Fibroblast of mammary gland (primary cell): ENCODE measurements around the gene SETD6.
A peak's percentile ranks its signal among the peaks of the same experiment; 100 is the strongest.
"Not testable (repeated sequence)": the region's sequence is repeated elsewhere in the genome, so short reads cannot be mapped to it uniquely, and the experiment has no call there.

Experiments used
- DNase-seq: peaks from one replicate; pipeline ENCODE4 v3.0.0-alpha.2; 2010; ENCODE audit warnings: low read depth
- H3K4me3 ChIP-seq: 2 replicates; pipeline ENCODE4 v1.5.1; 2011; ENCODE audit warnings: low read depth, mild to moderate bottlenecking, low read length, moderate library complexity; ENCODE audit not compliant: control insufficient read depth
- CTCF ChIP-seq: conservative IDR thresholded peaks from 2 replicates; pipeline ENCODE4 v1.5.1; 2011; ENCODE audit warnings: low read depth, low read length, inconsistent platforms; ENCODE audit not compliant: control insufficient read depth, insufficient read depth

The SETD6 gene

GRCh38 chr16:58481931-58482330 is 33.4 kb upstream of the SETD6 start:
- DNase-seq: no peak
- no peak overlapping the region for H3K4me3 ChIP-seq
- TF ChIP-seq CTCF: no peak

GRCh38 chr16:58485184-58485887 is 30.0 kb upstream of the SETD6 start:
- DNase-seq: no peak
- TF ChIP-seq CTCF: no peak
- no peak overlapping the region for H3K4me3 ChIP-seq

GRCh38 chr16:58487566-58488351 is 27.6 kb upstream of the SETD6 start:
- no peak overlapping the region for H3K4me3 ChIP-seq
- peak; percentile 66 for DNase-seq
- peak; percentile 66 for TF ChIP-seq CTCF

DNA sequence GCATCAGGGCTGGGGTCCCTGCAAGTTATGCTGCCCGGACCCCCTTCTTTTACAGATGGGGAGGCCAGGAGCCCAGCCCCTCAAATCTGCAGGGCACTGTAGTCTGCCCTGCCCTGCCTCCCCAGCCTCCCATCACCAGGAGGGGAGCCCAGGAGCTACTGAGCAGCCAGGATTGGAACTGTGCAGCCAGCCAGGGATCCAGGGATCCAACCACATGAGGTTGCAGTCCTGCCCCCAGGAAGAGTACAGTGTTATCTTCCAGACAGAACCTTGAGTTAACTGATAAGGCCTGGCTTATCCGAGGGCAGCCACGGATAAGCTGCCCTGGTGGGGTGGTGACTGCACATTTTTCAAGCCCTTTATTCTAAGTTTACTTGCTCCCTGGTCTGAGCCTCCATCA is 26.8 kb upstream of the SETD6 start:
- TF ChIP-seq CTCF: no peak
- no peak for DNase-seq
- no peak overlapping the region for H3K4me3 ChIP-seq

DNA sequence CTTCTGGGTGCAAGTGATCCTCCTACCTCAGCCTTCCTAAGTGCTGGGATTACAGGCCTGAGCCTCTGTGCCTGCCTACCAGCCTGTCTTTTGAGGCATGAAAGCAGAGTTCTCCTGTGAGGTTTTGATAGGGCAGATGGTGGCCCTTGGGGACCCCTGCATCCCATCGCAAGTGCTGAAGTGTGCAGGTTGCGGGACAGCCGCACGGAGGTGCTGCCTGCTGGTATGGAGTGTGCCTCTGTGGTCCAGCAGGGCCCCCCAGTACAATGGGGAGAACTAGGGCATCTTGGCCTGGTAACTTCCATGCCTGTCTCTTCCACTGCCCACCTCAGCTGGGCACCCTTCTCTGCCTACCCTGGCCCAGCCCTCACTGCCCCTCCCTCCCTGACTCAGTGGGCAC is 25.3 kb upstream of the SETD6 start:
- no peak for TF ChIP-seq CTCF
- DNase-seq: no peak

DNA sequence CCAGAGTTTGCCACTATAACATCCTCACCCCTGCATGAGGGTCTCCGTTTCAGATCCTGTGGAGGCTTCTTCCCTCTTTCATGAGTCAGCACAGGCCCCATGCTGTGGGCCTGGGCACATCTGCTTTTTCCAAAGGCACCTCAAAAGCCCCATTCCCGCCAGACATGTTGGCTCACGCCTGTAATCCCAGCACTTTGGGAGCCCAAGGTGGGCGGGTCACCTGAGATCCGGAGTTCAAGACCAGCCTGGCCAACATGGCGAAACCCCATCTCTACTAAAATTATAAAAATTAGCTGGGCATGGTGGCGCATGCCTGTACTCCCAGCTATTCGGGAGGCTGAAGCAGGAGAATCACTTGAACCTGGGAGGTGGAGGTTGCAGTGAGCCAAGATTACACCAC is 24.8 kb upstream of the SETD6 start:
- not testable (repeated sequence) for DNase-seq, H3K4me3 ChIP-seq

More for the DNA sequence above, 25.3 kb upstream of the SETD6 start:
- H3K4me3 ChIP-seq: no peak overlapping the region

- H3K4me3 ChIP-seq: no peak overlapping the region
- TF ChIP-seq CTCF: no peak
- DNase-seq: no peak
Measured at GRCh38 chr16:58492066-58492465, 23.3 kb upstream of the SETD6 start.
